HepG2 (cell line): ENCODE data around the gene FGF14. TPM values are rescaled to one million over a fixed set of nuclear protein-coding genes. Genes with fewer than 3 reads are reported as not detected.

Experiments used
- ATAC-seq: fragments of 200-7000 bp; cut with Tn5 transposase; 3 replicates; pipeline ENCODE4 v1.9.1; 2020; ENCODE audit warnings: mild to moderate bottlenecking, moderate library complexity
- BruUV-seq: library from RNA; stranded (reverse); fragments of 400-500 nt; replicated peaks from 2 replicates; lab custom pipeline; 2021; lab: Mats Ljungman, UMichigan
- CTCF ChIA-PET: fragments of 300-600 bp; formaldehyde crosslinking; extraction: SDS; loops from one replicate; lab custom pipeline; 2021; ENCODE audit warnings: low total read pairs, inconsistent platforms, low intra/inter-chr PET ratio; lab: Yijun Ruan, JAX
- POLR2A ChIA-PET: fragments of 350-600 bp; sonication (Branson Sonifier 250); formaldehyde crosslinking; loops from one replicate; lab custom pipeline; 2020; ENCODE audit warnings: antibody characterized with exemption, inconsistent platforms; lab: Yijun Ruan, JAX
- DNase-seq: peaks from one replicate; pipeline ENCODE4 v3.0.0-alpha.2; 2015; ENCODE audit warnings: low spot score
- FAIRE-seq: peaks from 3 replicates; lab custom pipeline; 2011; peaks lifted over from hg19 to GRCh38; lab: Jason Lieb, UNC
- H2AFZ ChIP-seq: one replicate; pipeline ENCODE4 v1.6.1; 2011; ENCODE audit warnings: low read length, inconsistent platforms
- H3K27ac ChIP-seq: fragments of 300-600 bp; 3 replicates; pipeline ENCODE4 v1.8.0; 2011; ENCODE audit warnings: mixed run types, mild to moderate bottlenecking, mixed read lengths, low read length, inconsistent platforms; ENCODE audit not compliant: insufficient read depth; ENCODE audit errors: extremely low read length
- H3K27me3 ChIP-seq, 2 experiments: fragments of 200-600 bp in 1 of 2; 2 replicates in 1 of 2; 3 replicates in 1 of 2; pipeline versions ENCODE4 v1.6.0 to v1.8.0; 2011; ENCODE audit warnings: low read length in 2 of 2, mild to moderate bottlenecking in 2 of 2, moderate library complexity in 2 of 2, inconsistent platforms in 1 of 2; ENCODE audit not compliant: insufficient read depth in 2 of 2, control insufficient read depth in 1 of 2
- H3K36me3 ChIP-seq, 2 experiments: fragments of 200-600 bp in 1 of 2; replicated peaks in 1 of 2; 2 replicates in 1 of 2; 3 replicates in 1 of 2; pipeline versions ENCODE4 v1.5.1 to v1.8.0; 2011; ENCODE audit warnings: low read length in 2 of 2, inconsistent platforms in 1 of 2; ENCODE audit not compliant: insufficient read depth in 2 of 2, control insufficient read depth in 1 of 2
- H3K4me1 ChIP-seq: 2 replicates; pipeline ENCODE4 v1.5.1; 2012; ENCODE audit warnings: low read length, inconsistent platforms; ENCODE audit not compliant: insufficient read depth
- H3K4me2 ChIP-seq: 2 replicates; pipeline ENCODE4 v1.6.0; 2011; ENCODE audit warnings: low read depth, low read length, inconsistent platforms
- H3K4me3 ChIP-seq, 3 experiments: fragments of 200-600 bp in 1 of 3; sonication (generic), shearing (Covaris generic) in 1 of 3; replicated peaks in 1 of 3; 2 replicates each; pipeline ENCODE4 v1.5.1; 2011 to 2016; ENCODE audit warnings: low read length in 3 of 3, inconsistent platforms in 2 of 3, low read depth in 2 of 3, mild to moderate bottlenecking in 2 of 3, control low read depth in 1 of 3, mixed read lengths in 1 of 3; ENCODE audit not compliant: insufficient read depth in 1 of 3
- H3K79me2 ChIP-seq: one replicate; pipeline ENCODE4 v1.6.1; 2011; ENCODE audit warnings: low read length, inconsistent platforms; ENCODE audit not compliant: insufficient read depth
- H3K9ac ChIP-seq: 2 replicates; pipeline ENCODE4 v1.6.0; 2011; ENCODE audit warnings: mild to moderate bottlenecking, low read depth, low read length, inconsistent platforms; ENCODE audit not compliant: insufficient read depth
- H3K9me3 ChIP-seq: 2 replicates; pipeline ENCODE4 v1.5.1; 2012; ENCODE audit warnings: mild to moderate bottlenecking, low read length
- H4K20me1 ChIP-seq: 2 replicates; pipeline ENCODE4 v1.6.0; 2011; ENCODE audit warnings: inconsistent platforms, mild to moderate bottlenecking, low read length, moderate library complexity; ENCODE audit not compliant: insufficient read depth
- ARID2 ChIP-seq: sonication (generic); formaldehyde crosslinking; IDR thresholded peaks from 2 replicates; pipeline ENCODE4 v1.8.1; 2022; ENCODE audit warnings: mild to moderate bottlenecking, missing genetic modification reagents, borderline replicate concordance
- E2F2 ChIP-seq: sonication (generic); formaldehyde crosslinking; IDR thresholded peaks from 2 replicates; pipeline ENCODE4 v1.4.0; 2020; ENCODE audit warnings: missing genetic modification reagents, borderline replicate concordance
- MTF1 ChIP-seq: sonication (generic); formaldehyde crosslinking; IDR thresholded peaks from 2 replicates; pipeline ENCODE4 v1.5.0; 2020; ENCODE audit warnings: missing genetic modification reagents
- NR2C2 ChIP-seq: sonication (generic); formaldehyde crosslinking; IDR thresholded peaks from 2 replicates; pipeline ENCODE4 v1.4.0; 2020; ENCODE audit warnings: missing genetic modification reagents, mild to moderate bottlenecking, moderate library complexity, borderline replicate concordance
- SMAD9 ChIP-seq: sonication (generic); formaldehyde crosslinking; IDR thresholded peaks from 2 replicates; pipeline ENCODE4 v1.5.1; 2020; ENCODE audit warnings: mild to moderate bottlenecking, missing genetic modification reagents
- SMC3 ChIP-seq: IDR thresholded peaks from 2 replicates; pipeline ENCODE4 v1.6.1; 2011; ENCODE audit warnings: low read length, improper control_type of control experiment
- SRY ChIP-seq: sonication (generic); formaldehyde crosslinking; IDR thresholded peaks from 2 replicates; pipeline ENCODE4 v1.8.0; 2022; ENCODE audit warnings: mild to moderate bottlenecking, missing genetic modification reagents
- STAG1 ChIP-seq: sonication (generic); formaldehyde crosslinking; IDR thresholded peaks from 2 replicates; pipeline ENCODE4 v1.4.0; 2020; ENCODE audit warnings: missing genetic modification reagents
- THAP11 ChIP-seq: IDR thresholded peaks from 2 replicates; pipeline ENCODE4 v1.6.1; 2016; ENCODE audit warnings: missing biosample characterization, missing genetic modification reagents
- XRCC5 ChIP-seq: fragments of 200-400 bp; formaldehyde crosslinking; optimal IDR thresholded peaks from 2 replicates; pipeline ENCODE3; 2017; ENCODE audit warnings: mild to moderate bottlenecking, low read length
- ZFY ChIP-seq: sonication (generic); formaldehyde crosslinking; IDR thresholded peaks from 2 replicates; pipeline ENCODE4 v1.4.0; 2020; ENCODE audit warnings: missing genetic modification reagents
- ZNF30 ChIP-seq: sonication (generic); formaldehyde crosslinking; IDR thresholded peaks from 2 replicates; pipeline ENCODE4 v1.5.0; 2020; ENCODE audit warnings: mild to moderate bottlenecking, missing genetic modification reagents
- ZNF441 ChIP-seq: sonication (generic); formaldehyde crosslinking; IDR thresholded peaks from 2 replicates; pipeline ENCODE4 v1.7.0; 2021; ENCODE audit warnings: missing genetic modification reagents, borderline replicate concordance
- ZNF572 ChIP-seq: sonication (generic); formaldehyde crosslinking; IDR thresholded peaks from 2 replicates; pipeline ENCODE4 v1.5.1; 2020; ENCODE audit warnings: mild to moderate bottlenecking, missing genetic modification reagents
- ZNF629 ChIP-seq: sonication (generic); formaldehyde crosslinking; conservative IDR thresholded peaks from 2 replicates; pipeline ENCODE4 v1.5.0; 2020; ENCODE audit warnings: missing genetic modification reagents
- ZNF782 ChIP-seq: sonication (generic); formaldehyde crosslinking; IDR thresholded peaks from 2 replicates; pipeline ENCODE4 v1.4.0; 2020; ENCODE audit warnings: missing genetic modification reagents, mild to moderate bottlenecking, borderline replicate concordance
- ZNF850 ChIP-seq: sonication (generic); formaldehyde crosslinking; conservative IDR thresholded peaks from 2 replicates; pipeline ENCODE4 v1.9.0; 2021; ENCODE audit warnings: mild to moderate bottlenecking, missing genetic modification reagents
- ZNF879 ChIP-seq: sonication (generic); formaldehyde crosslinking; IDR thresholded peaks from 2 replicates; pipeline ENCODE4 v1.8.1; 2023; ENCODE audit warnings: missing genetic modification reagents
- WGBS: methylation state at CpG from one replicate; pipeline ENCODE4 v1.1.6; 2017; ENCODE audit warnings: low lambda C conversion rate; 5-methylcytosine and 5-hydroxymethylcytosine counted together
- in situ Hi-C: cut with HindIII; loops from 2 replicates; pipeline ENCODE4 v1.10.0; 2017; ENCODE audit warnings: low pct_unique_long_range_greater_than_20kb; ENCODE audit not compliant: extremely low pct_ligation_motif_present
- intact Hi-C: fragments of 100-400 bp; cut with micrococcal nuclease; formaldehyde crosslinking; loops from one replicate; pipeline ENCODE4 v1.10.0; 2022; ENCODE audit not compliant: unreplicated experiment
- polyA plus RNA-seq, 8 experiments: library from polyadenylated mRNA; depleted of rRNA in 3 of 8; stranded (reverse) in 7 of 8; unstranded in 1 of 8; fragments of >200 nt; fragmentation: Illumina TruSeq in 4 of 8; extraction: Trizol in 4 of 8; gene quantifications; 2 replicates each; pipeline versions ENCODE4 v1.2.1 to v1.2.3, GENCODE V29; 2011 to 2016; ENCODE audit warnings: low read depth in 4 of 8, missing spikeins in 1 of 8, mixed read lengths in 1 of 8; ENCODE audit not compliant: insufficient read depth in 1 of 8
- total RNA-seq, 5 experiments: library from RNA; depleted of rRNA; stranded (reverse); fragments of >200 nt; fragmentation: Illumina TruSeq; extraction: Trizol; gene quantifications; 2 replicates each; pipeline ENCODE4 v1.2.3, GENCODE V29; 2016; ENCODE audit warnings: low read depth in 1 of 5
- TF ChIP-seq, protein P1 (sequence below): sonication (generic); formaldehyde crosslinking; IDR thresholded peaks from 2 replicates; pipeline ENCODE4 v1.5.0; 2020; ENCODE audit warnings: mild to moderate bottlenecking, missing genetic modification reagents, moderate library complexity
- TF ChIP-seq, protein P2 (sequence below): sonication (generic); formaldehyde crosslinking; IDR thresholded peaks from 2 replicates; pipeline ENCODE4 v1.4.0; 2020; ENCODE audit warnings: missing genetic modification reagents, low read depth, mild to moderate bottlenecking, borderline replicate concordance

Gene FGF14
- total and polyA plus RNA-seq, 2 of the 13 experiments (the other 11 are each of a cell fraction or from before 2014, with no cell fraction given): not detected

DNA sequence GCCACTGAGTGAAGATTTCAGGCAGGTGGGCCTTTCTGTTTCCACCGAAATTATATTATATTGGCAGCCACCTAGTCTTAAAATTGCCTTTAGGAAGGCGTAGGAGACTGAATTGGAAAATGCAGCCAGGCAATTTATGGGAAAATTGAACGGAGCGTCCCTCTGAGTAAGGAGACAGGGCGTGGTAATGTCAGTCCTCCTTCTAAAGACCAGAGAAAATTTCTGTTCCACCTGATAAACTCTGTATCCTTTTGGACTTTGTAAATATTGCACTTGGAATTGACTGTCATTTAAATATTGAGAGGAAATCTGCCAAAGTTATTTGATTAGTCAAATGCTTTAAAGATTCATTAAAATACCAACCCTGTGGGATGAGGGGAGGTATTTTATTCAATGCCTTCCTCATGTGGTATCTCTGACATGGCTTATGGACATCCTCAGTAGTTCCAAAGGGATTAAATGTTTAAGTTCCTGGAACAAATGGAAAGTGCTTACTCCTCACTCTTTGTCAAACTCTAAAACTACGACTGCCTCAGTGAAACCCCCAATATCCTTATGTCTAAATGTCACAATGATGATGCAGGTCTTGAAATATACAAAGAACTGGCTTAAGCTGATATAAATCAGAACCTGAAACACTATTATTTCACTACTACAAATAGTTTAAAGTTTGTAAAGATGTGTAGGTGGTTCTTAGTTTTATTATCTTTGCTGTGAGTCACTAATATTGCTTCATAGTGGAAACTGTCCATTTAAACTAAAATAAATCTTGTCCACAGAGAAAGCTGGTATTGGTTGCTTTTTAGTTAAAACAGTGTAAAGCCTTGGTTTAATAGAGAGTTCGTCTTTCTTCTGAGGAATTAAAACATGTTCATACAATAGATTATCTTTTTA, 203.2 kb downstream of the FGF14 start (continued):
- TF ChIP-seq E2F2: no peak
- TF ChIP-seq ZNF629 (CRISPR knock-in tag): no peak
- TF ChIP-seq ZNF441 (CRISPR knock-in tag): no peak
- TF ChIP-seq ZFY (CRISPR knock-in tag): no peak
- TF ChIP-seq ZNF572: no peak
- TF ChIP-seq ZNF850 (CRISPR knock-in tag): no peak
- no peak for TF ChIP-seq ZNF30 (CRISPR knock-in tag)
- TF ChIP-seq ZNF782: no peak

GRCh38 chr13:102197193-102197592, 204.7 kb downstream of the FGF14 start:
- H3K9me3 ChIP-seq: no peaks in the 10 kb centered on the region
- ATAC-seq (peak; percentile 67), DNase-seq (peak; percentile 1), FAIRE-seq (no peak)
- no peak overlapping the region for H2AFZ ChIP-seq
- POLR2A ChIA-PET: no interaction called here
- no peaks in the 10 kb centered on the region for H4K20me1 ChIP-seq
- peak; percentile 4; the same call in 1 of the 2 replicates for TF ChIP-seq SMC3
- TF ChIP-seq ZNF879 (CRISPR knock-in tag): no peak
- TF ChIP-seq XRCC5: no peak
- no peak for TF ChIP-seq SRY (CRISPR knock-in tag)
- TF ChIP-seq, protein P1, sequence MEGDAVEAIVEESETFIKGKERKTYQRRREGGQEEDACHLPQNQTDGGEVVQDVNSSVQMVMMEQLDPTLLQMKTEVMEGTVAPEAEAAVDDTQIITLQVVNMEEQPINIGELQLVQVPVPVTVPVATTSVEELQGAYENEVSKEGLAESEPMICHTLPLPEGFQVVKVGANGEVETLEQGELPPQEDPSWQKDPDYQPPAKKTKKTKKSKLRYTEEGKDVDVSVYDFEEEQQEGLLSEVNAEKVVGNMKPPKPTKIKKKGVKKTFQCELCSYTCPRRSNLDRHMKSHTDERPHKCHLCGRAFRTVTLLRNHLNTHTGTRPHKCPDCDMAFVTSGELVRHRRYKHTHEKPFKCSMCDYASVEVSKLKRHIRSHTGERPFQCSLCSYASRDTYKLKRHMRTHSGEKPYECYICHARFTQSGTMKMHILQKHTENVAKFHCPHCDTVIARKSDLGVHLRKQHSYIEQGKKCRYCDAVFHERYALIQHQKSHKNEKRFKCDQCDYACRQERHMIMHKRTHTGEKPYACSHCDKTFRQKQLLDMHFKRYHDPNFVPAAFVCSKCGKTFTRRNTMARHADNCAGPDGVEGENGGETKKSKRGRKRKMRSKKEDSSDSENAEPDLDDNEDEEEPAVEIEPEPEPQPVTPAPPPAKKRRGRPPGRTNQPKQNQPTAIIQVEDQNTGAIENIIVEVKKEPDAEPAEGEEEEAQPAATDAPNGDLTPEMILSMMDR (CRISPR knock-in tag): peak; percentile 41; the same call in 1 of the 2 replicates
- TF ChIP-seq ARID2 (CRISPR knock-in tag): no peak
- TF ChIP-seq, protein P2, sequence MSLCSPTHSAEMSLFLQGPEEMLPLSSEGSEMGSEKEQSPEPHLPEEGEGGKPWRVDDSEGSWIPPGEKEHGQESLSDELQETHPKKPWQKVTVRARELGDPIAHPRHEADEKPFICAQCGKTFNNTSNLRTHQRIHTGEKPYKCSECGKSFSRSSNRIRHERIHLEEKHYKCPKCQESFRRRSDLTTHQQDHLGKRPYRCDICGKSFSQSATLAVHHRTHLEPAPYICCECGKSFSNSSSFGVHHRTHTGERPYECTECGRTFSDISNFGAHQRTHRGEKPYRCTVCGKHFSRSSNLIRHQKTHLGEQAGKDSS: no peak
- TF ChIP-seq STAG1: peak; percentile 48
- TF ChIP-seq SMAD9: no peak
- TF ChIP-seq NR2C2: no peak
- TF ChIP-seq MTF1 (CRISPR knock-in tag): no peak
- TF ChIP-seq THAP11 (CRISPR knock-in tag): no peak
- H3K4me2 ChIP-seq: no peak overlapping the region
- 3% methylated on average over 1 of the region's 1 CpG for WGBS
- CTCF ChIA-PET: no interaction called here
- intact Hi-C loops (no loop called here), in situ Hi-C loops (no loop called here)
- no peak overlapping the region for H3K9ac ChIP-seq
- no peaks in the 10 kb centered on the region for H3K4me1 ChIP-seq
- H3K4me3 ChIP-seq: no peak overlapping the region
- no TSS peak for BruUV-seq
- H3K27ac ChIP-seq: no peak overlapping the region
- no peaks in the 10 kb centered on the region for H3K36me3 ChIP-seq
- no peaks in the 10 kb centered on the region for H3K79me2 ChIP-seq
- H3K27me3 ChIP-seq: no peaks in the 10 kb centered on the region
